Measurements from ENCODE around the gene STXBP1. TPM values are rescaled to one million over a fixed set of nuclear protein-coding genes. Genes with fewer than 3 reads are reported as not detected.

Gene STXBP1
- total RNA-seq, 4 donors from 2014 or later: 4.7 to 36.1 (median 12.2) TPM

- Histone ChIP-seq H3K27me3 (no peaks in the 10 kb centered on the region), H3K4me1 (no peaks in the 10 kb centered on the region), H3K4me3 (no peak overlapping the region), H3K27ac (no peak overlapping the region), H3K36me3 (peaks cover 3 to 91% (median 13%) of the 10 kb centered on the region in 3 donors), H3K9me3 (no peaks in the 10 kb centered on the region)
- TF ChIP-seq POLR2A (IDR thresholded peaks at IDR 0.05) (no peak), CTCF (IDR thresholded peaks at IDR 0.05) (no peak)
- no peak for DNase-seq
- WGBS, 2 donors: 73 to 84% methylated on average over 10 to 11 of the region's 12 CpGs
- intact Hi-C loops (cut with DNase I): no loop called here
Measured at GRCh38 chr9:127676638-127677037, 64.6 kb downstream of the STXBP1 start.

DNA sequence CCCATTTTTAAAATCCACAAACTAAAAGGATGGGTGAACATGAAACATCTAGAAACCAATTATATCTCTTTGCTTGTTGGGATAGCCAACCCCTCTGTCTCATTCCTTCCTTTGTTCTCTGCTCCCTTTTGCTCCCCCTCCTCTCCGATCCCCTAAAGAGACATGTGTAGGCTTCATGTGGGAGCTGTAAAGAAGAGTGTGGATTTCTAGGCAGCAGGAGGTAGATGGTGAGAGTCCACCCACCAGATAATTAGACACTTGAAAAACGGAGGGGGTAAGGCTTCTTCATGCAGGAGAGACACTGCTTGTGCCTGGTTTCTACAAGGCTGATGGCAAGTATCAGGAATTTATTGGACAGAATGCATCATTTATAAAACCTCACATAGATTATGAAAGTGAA lies 67.4 kb downstream of the STXBP1 start:
- Histone ChIP-seq H3K27ac (no peak overlapping the region), H3K4me3 (no peak overlapping the region), H3K36me3 (peaks cover 3 to 93% (median 4%) of the 10 kb centered on the region in 3 donors), H3K27me3 (no peaks in the 10 kb centered on the region), H3K9me3 (no peaks in the 10 kb centered on the region), H3K4me1 (no peaks in the 10 kb centered on the region)
- DNase-seq: no peak
- intact Hi-C loops (cut with DNase I): no loop called here
- WGBS, 2 donors: 66 to 73% methylated on average over 2 of the region's 2 CpGs
- TF ChIP-seq CTCF (IDR thresholded peaks at IDR 0.05): no peak
- no peak for TF ChIP-seq POLR2A (IDR thresholded peaks at IDR 0.05)

- no peaks in the 10 kb centered on the region for H3K9me3 ChIP-seq
- no peak for DNase-seq
- H3K4me1 ChIP-seq: no peaks in the 10 kb centered on the region
- peaks cover 3 to 89% (median 4%) of the 10 kb centered on the region in 3 donors for H3K36me3 ChIP-seq
- H3K27ac ChIP-seq: no peak overlapping the region
- no peaks in the 10 kb centered on the region for H3K27me3 ChIP-seq
- intact Hi-C loops (cut with DNase I): no loop called here
- H3K4me3 ChIP-seq: no peak overlapping the region
- TF ChIP-seq CTCF (IDR thresholded peaks at IDR 0.05) (no peak), POLR2A (IDR thresholded peaks at IDR 0.05) (no peak)
- whole genome bisulfite sequencing, 2 donors: 86 to 92% methylated on average over 10 to 11 of the region's 11 CpGs
Measured at GRCh38 chr9:127680226-127680625, 68.1 kb downstream of the STXBP1 start.

DNA sequence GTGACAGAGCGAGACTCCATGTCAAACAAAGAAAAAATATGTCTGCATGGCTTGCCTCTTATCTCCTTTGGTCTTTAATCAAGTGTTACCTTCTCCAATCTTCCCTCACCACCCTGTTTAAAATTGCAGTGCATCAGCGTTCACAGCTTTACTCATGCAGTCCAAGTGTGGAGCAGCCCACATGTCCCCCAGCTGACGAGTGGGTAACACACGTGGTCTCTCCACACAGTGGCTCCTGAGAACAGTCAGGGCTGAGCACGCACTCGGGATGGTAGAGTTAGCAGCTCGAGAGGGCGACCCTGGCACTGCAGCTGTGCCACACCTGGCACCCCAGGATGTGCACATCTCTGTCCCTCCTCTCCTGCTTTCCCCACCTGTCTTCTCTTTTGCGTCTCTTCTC lies 68.8 kb downstream of the STXBP1 start:
- Histone ChIP-seq H3K27me3 (no peaks in the 10 kb centered on the region), H3K9me3 (no peaks in the 10 kb centered on the region), H3K4me3 (no peak overlapping the region), H3K4me1 (no peaks in the 10 kb centered on the region), H3K36me3 (peaks cover 3 to 83% (median 4%) of the 10 kb centered on the region in 3 donors), H3K27ac (no peak overlapping the region)
- 86 to 91% methylated on average over 9 of the region's 9 CpGs for whole genome bisulfite sequencing, 2 donors
- no peak for DNase-seq
- intact Hi-C loops (cut with DNase I): no loop called here
- TF ChIP-seq POLR2A (IDR thresholded peaks at IDR 0.05): no peak
- no peak for TF ChIP-seq CTCF (IDR thresholded peaks at IDR 0.05)

GRCh38 chr9:127682351-127683136 lies 70.5 kb downstream of the STXBP1 start:
- 90 to 94% methylated on average over 8 to 22 of the region's 23 CpGs for WGBS, 2 donors
- Histone ChIP-seq H3K9me3 (no peaks in the 10 kb centered on the region), H3K4me3 (no peak overlapping the region), H3K27ac (no peak overlapping the region), H3K27me3 (no peaks in the 10 kb centered on the region), H3K4me1 (no peaks in the 10 kb centered on the region), H3K36me3 (peaks cover 0 to 74% (median 3%) of the 10 kb centered on the region in 3 donors)
- TF ChIP-seq CTCF (IDR thresholded peaks at IDR 0.05) (no peak), POLR2A (IDR thresholded peaks at IDR 0.05) (no peak)
- DNase-seq: no peak
- intact Hi-C loops (cut with DNase I): no loop called here

Data from esophagus squamous epithelium (tissue), 5 donors.